CD4-positive, alpha-beta T cell treated with Interleukin-6 for 4 hours (primary cell): ENCODE results near the gene SSMEM1.

Source experiments
- DNase-seq: peaks from one replicate; pipeline ENCODE4 v3.0.0-alpha.2; 2020; ENCODE audit warnings: mixed read lengths

The SSMEM1 gene

DNA sequence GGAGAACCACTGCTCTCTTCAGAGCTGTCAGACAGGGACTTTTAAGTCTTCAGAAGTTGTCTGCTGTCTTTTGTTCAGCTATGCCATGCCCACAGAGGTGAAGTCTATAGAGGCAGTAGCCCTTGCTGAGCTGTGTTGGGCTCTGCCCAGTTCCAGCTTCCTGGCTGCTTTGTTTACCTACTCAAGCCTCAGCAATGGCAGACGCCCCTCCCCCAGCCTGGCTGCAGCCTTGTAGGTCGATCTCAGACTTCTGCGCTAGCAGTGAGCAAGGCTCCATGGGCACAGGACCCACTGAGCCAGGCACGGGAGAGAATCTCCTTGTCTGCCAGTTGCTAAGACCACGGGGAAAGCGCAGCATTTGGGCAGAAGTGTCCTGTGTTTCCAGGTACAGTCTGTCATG is 46.9 kb downstream of the SSMEM1 start:
- no peak for DNase-seq

DNA sequence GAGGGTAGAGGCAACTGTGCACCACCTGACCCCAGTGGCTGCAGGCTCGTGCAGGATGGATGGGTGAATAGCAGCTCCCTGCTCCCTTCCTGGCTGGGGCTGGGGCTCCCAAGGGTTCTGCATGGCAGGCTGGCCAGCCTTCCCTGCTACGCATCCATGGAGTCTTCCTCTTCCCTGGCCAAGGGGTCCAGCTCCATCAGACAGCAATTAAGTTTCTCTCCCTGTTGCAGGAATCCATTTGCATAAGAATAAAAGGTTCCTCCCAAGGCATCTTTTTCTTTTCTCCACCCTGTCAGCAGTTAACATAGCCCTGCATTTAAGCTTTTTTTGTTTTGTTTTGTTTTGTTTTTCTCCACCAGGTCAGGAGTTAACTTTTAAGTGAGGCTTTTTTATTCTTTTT is 49.0 kb downstream of the SSMEM1 start:
- no peak for DNase-seq

DNA sequence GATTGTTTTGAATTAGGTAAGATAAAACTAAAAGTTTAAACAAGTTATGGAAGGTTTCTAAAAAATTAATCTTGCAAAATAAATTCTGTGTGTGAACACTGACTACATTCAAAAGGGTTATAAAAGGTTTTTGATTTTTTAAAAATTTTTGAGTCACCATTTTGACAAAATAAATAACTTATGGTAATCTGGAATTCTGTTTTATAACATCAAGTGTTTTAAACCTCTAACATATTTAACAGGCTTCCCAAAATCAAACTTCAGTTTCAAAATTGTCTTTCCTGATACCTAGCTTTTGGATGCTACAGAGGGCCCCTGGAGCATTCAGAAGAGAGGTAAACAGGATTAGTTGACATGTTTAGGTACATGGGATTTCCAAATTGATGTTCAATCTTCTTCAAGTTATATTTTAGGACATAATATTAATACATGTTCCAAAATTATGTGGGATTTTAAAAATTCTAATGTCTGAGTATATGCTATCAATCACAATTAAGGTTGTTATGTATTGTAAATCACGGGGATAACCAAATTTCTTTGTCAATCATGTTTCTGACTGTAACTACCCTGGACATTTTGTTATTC is 50.9 kb downstream of the SSMEM1 start:
- no peak for DNase-seq

DNA sequence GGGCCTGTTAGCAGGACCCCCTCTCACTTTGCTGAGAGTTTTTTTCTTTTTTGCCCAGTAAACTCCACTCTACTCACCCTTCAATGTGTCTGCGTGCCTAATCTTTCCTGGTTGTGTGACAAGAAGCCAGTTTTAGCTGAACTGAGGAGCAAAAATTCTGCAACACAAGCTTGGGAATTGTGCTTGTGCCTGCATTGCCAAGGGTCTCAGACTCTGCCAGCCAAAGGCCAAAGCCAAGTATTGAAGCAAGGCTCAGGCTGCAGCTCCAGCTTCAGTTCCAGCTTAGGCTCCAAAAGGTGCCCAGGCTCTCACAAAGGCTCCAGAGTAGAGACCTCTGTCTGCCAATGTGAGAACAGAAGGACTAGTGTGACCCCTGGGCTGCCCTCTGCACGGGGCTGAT is 54.8 kb downstream of the SSMEM1 start:
- no peak for DNase-seq

DNA sequence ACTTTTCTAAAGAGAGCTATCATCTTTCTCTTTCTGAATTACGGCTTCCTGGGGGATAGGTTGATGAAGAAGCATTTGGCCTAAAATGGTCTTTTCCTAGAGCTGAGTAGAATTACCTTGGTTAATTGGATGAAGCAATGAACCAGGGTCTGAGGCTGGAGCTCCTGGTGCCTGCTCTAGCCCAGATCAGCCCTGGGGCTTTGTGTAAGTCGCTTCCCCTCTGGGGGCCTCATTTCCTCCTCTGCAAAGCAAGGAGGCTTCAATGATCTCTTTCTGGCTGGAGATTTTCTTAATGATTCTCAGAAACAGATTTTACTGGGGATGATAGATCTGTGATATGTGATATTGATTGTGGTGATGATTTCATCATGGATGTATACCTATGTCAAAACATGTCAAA is 55.5 kb downstream of the SSMEM1 start:
- no peak for DNase-seq
